ENCODE measurements around the gene KIZ. TPM values are rescaled to one million over a fixed set of nuclear protein-coding genes. Genes with fewer than 3 reads are reported as not detected.
A peak's percentile ranks its signal among the peaks of the same experiment; 100 is the strongest.

KIZ gene
- total RNA-seq, 1 donor from 2014 or later: 15.0 TPM

DNA sequence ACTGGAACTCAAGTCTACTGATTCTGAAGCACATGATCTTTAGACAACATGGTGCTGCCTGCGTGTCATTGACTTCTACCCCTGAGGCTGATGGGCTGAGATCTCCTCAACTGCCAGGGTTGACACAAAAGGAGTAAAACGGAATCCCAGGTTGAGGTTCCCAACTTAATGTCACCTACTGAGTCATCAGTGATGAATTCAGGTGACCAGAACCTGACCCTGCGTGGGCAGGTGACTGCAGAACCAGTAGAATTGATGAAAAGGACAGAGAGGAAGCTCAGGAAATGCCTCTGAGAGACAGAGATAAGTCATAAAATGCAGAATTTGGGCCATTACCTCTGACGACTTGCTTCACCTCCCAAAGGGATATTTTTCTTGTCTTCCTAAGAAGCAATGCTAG is 7.7 kb upstream of the KIZ start:
- peaks cover 9% of the 10 kb centered on the region for H3K4me1 Mint-ChIP-seq (ENCODE audit: unreplicated experiment)
- no peaks in the 10 kb centered on the region for H3K27me3 Mint-ChIP-seq (ENCODE audit: unreplicated experiment)
- no peaks in the 10 kb centered on the region for H3K36me3 Mint-ChIP-seq (ENCODE audit: low read depth, unreplicated experiment)
- H3K27ac Mint-ChIP-seq (ENCODE audit: unreplicated experiment): no peak overlapping the region
- no peak for DNase-seq (ENCODE audit: low spot score)
- H3K9me3 Mint-ChIP-seq (ENCODE audit: unreplicated experiment): no peaks in the 10 kb centered on the region
- no peak overlapping the region for H3K4me3 Mint-ChIP-seq (ENCODE audit: unreplicated experiment)
- TF ChIP-seq, protein P1, sequence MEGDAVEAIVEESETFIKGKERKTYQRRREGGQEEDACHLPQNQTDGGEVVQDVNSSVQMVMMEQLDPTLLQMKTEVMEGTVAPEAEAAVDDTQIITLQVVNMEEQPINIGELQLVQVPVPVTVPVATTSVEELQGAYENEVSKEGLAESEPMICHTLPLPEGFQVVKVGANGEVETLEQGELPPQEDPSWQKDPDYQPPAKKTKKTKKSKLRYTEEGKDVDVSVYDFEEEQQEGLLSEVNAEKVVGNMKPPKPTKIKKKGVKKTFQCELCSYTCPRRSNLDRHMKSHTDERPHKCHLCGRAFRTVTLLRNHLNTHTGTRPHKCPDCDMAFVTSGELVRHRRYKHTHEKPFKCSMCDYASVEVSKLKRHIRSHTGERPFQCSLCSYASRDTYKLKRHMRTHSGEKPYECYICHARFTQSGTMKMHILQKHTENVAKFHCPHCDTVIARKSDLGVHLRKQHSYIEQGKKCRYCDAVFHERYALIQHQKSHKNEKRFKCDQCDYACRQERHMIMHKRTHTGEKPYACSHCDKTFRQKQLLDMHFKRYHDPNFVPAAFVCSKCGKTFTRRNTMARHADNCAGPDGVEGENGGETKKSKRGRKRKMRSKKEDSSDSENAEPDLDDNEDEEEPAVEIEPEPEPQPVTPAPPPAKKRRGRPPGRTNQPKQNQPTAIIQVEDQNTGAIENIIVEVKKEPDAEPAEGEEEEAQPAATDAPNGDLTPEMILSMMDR (IDR thresholded peaks at IDR 0.05; ENCODE audit: unreplicated experiment): no peak

DNA sequence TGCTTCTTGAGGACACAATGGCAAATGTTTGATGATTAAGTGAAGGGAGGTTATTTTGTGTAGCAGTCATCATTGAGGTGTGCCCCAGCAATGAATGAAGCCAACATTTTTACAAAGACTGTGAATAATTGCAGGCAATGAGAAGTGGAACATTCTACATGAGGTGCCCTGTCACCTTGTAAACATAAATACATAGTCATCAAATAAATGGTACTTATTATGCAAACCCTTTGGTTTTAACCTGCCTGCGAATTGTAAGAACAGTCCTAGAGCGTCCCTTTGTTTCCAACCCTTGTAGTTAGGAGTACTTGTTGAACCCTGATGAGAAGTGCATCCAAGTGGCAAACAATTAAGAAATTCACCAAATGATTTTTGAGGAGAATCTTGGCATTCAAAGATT is 7.1 kb upstream of the KIZ start:
- Mint-ChIP-seq H3K4me3 (ENCODE audit: unreplicated experiment) (no peak overlapping the region), H3K4me1 (ENCODE audit: unreplicated experiment) (peaks cover 9% of the 10 kb centered on the region), H3K36me3 (ENCODE audit: low read depth, unreplicated experiment) (no peaks in the 10 kb centered on the region), H3K9me3 (ENCODE audit: unreplicated experiment) (no peaks in the 10 kb centered on the region), H3K27ac (ENCODE audit: unreplicated experiment) (no peak overlapping the region), H3K27me3 (ENCODE audit: unreplicated experiment) (no peaks in the 10 kb centered on the region)
- TF ChIP-seq, protein P1 (IDR thresholded peaks at IDR 0.05; ENCODE audit: unreplicated experiment): no peak
- no peak for DNase-seq (ENCODE audit: low spot score)

DNA sequence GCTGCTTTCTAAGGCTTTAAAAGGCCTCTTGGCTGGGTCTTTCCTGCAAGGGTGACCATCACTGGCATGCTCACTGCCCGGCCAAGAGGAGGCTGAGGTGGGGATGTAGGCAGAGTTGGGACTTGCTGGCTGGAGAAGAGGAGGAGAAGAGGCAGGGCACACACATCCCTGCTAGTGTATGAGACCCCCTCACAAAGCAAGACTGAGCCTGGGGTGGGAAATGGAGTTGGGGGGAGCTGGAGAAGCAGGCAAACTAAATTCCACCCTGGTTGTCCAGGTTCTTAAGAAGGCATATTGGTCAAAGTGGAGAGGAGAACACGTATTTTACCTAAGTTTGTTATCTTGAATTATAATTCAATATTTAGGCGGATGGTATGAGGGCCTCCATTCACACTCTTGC is 1.7 kb upstream of the KIZ start:
- H3K9me3 Mint-ChIP-seq (ENCODE audit: unreplicated experiment): no peaks in the 10 kb centered on the region
- H3K27ac Mint-ChIP-seq (ENCODE audit: unreplicated experiment): no peak overlapping the region
- no peak for DNase-seq (ENCODE audit: low spot score)
- peak overlapping the region; percentile 11 for H3K4me3 Mint-ChIP-seq (ENCODE audit: unreplicated experiment)
- H3K36me3 Mint-ChIP-seq (ENCODE audit: low read depth, unreplicated experiment): no peaks in the 10 kb centered on the region
- TF ChIP-seq, protein P1 (IDR thresholded peaks at IDR 0.05; ENCODE audit: unreplicated experiment): no peak
- peaks cover 3% of the 10 kb centered on the region for H3K27me3 Mint-ChIP-seq (ENCODE audit: unreplicated experiment)
- H3K4me1 Mint-ChIP-seq (ENCODE audit: unreplicated experiment): peaks cover 9% of the 10 kb centered on the region

DNA sequence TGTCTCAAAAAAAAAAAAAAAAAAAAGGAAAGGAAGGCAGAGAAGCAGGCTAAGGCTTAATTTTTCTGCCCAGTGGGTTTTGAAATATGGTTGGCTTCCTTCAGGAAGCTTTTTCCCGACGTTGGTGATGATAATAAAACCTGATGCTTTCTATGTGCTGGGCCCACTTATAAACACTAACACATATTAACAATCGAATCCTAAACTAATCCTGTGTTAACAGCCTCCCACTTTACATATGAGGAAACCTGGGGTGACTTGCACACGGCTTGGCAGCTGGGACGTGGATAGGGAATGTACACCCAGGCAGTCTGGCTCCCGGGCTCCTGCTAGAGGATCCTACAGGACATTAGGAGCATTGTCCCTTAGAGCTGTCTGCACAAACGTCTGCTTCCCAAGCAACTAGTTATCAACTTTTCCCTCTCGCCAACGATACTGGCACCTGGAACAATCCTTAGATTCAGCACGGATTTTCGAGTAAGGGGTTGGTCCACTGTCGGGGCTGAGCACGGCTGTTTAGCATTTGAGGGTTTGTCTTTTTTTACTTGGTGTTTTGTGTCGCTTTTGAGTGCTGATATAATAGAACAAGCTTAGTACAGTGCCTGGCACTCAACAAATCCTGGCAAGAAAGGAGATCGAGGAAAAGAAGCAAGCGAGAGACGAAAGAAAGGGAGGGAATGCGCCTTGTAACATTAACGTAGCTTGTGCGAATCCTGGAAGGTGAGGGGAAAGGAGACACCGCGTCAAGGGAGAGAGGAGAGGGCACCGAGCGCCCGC is 622 bp upstream of the KIZ start:
- peak overlapping the region; percentile 92 for H3K4me3 Mint-ChIP-seq (ENCODE audit: unreplicated experiment)
- peak overlapping the region; percentile 9 for H3K27ac Mint-ChIP-seq (ENCODE audit: unreplicated experiment)
- no peaks in the 10 kb centered on the region for H3K36me3 Mint-ChIP-seq (ENCODE audit: low read depth, unreplicated experiment)
- DNase-seq (ENCODE audit: low spot score): peak; percentile 26
- peaks cover 9% of the 10 kb centered on the region for H3K4me1 Mint-ChIP-seq (ENCODE audit: unreplicated experiment)
- H3K9me3 Mint-ChIP-seq (ENCODE audit: unreplicated experiment): no peaks in the 10 kb centered on the region
- TF ChIP-seq, protein P1 (IDR thresholded peaks at IDR 0.05; ENCODE audit: unreplicated experiment): no peak
- peaks cover 3% of the 10 kb centered on the region for H3K27me3 Mint-ChIP-seq (ENCODE audit: unreplicated experiment)

DNA sequence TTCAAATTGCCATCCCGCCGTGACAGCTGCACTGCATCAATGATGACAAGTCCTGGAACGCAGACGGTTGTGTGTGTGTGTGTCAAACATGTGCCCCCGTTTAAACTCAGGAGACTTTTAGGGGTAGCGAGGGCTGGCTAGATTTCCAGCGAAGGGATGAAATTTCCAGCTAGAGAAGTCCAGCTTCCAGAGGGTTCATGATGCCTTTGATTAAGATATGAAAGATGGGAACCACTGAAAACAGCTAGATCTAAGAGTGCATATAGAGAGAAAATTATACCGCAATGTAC is 644 bp downstream of the KIZ start:
- DNase-seq (ENCODE audit: low spot score): no peak
- TF ChIP-seq, protein P1 (IDR thresholded peaks at IDR 0.05; ENCODE audit: unreplicated experiment): no peak
- Mint-ChIP-seq H3K9me3 (ENCODE audit: unreplicated experiment) (no peaks in the 10 kb centered on the region), H3K4me1 (ENCODE audit: unreplicated experiment) (peaks cover 9% of the 10 kb centered on the region), H3K4me3 (ENCODE audit: unreplicated experiment) (peak overlapping the region; percentile 99), H3K27me3 (ENCODE audit: unreplicated experiment) (peaks cover 3% of the 10 kb centered on the region), H3K36me3 (ENCODE audit: low read depth, unreplicated experiment) (no peaks in the 10 kb centered on the region), H3K27ac (ENCODE audit: unreplicated experiment) (no peak overlapping the region)
